Globus pallidus (tissue), 1 donor: ENCODE results near the gene COPE.
"Not testable (repeated sequence)": the region's sequence is repeated elsewhere in the genome, so short reads cannot be mapped to it uniquely, and the experiment has no call there.

Source experiments
- DNase-seq: peaks from one replicate; pipeline ENCODE4 v3.0.0-alpha.2; 2015; ENCODE audit warnings: low spot score

Gene COPE

DNA sequence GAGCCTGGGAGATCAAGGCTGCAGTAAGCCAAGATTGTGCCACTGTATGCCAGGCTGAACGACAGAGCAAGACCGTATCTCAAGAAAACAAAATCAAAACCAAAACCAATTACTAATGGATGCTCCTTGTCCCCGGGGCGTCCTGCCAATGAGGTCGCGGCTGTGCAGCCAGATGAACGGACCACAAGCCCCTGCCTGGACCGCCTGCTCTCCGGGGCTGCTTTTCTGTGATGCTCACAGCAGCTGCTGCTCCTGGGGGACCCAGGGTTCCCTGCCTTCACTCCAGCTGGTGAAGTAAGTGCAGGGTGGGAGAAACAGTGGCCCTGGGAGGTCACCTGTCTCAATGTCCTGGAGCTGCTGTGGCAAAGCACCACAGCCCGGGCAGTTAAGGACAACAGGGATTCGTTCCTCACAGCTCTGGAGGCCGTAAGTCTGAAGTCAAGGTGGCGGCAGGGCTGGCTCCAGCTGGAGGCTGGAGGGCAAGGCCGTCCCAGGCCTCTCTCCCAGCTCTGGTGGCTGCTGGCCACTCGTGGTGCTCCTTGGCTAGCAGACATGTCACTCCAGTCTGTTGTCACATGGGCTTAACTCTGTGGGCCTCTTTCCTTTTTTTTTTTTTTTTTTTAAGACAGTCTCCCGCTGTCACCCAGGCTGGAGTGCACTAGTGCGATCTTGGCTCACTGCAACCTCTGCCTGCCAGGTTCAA is 10.1 kb downstream of the COPE start:
- DNase-seq: peak; percentile 54

DNA sequence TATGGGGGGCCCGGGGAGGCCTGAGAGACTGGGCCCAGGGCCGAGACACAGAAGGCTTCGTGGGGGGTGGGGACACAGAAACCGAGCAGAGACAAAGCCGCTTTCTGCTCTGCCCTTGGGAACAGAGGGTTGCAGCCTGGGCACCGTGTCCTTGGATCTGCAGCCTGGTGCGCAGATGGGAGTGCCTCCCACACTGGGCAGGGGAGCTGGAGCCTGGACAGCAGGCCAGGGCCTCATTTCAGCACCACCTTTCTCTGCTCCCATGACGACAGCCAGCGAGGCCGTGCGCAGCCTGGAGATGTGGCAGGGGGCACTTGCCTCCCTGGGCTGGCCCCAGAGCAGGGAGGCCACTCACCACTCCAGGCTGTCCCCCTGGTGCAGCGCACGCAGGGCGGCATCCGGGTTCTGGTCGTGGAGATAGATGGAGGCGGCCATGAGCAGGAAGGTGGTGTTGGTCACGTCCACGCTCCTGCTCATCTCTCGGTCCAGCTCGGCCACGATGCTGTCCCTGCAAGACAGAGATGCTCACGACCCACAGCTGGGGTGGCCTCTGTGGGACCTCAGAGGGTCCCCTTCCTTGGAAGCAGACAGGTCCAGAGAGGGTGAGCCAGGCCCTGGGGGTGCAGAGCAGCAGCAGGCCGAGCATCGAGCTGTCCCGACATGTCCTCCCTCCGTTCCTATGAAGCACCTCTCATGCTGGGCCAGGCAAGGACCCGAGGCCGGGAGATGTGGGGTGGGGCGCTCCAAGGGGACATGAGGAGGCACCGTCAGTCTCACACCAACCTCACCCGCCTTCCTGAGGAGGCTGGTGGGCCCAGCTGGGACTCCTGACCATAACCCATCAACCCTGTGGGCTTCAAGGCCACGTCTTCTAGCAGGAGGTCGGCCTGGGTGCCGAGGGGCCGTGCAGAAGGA is 12.3 kb downstream of the COPE start:
- peak; percentile 92 for DNase-seq

DNA sequence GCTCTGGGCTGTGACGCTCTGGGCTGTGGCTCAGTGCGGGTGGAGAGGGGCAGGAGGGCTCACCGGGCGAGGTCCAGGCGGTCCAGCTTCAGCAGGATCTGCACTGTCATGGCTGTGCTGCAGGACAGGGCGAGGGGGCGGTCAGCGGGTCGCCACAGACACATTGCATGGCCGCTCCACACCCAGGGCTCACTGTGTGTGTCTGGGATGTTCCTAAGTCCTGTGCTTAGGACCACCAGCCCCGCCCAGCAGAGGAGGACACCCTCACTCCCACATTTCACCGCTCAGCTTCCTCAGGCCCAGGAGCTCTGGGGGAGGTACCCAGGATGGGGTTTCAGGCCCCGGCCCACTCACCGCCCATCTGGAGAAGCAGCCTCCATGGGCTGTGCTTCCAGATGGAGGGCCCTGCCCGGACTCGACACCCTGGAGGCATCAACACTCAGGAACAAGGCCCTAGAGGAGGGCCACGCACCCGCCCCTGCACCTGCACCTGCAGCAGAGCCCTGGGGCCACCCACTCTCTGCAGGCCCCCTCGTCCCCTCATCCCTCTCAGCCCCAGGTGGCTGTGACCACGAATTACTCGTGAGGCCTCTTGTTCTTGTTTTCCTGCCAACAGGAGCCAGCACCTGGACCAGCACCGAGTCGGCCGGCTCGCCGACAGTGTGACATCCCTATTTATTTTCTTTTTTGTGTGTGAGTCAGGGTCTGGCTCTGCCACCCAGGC is 13.5 kb downstream of the COPE start:
- no peak for DNase-seq

DNA sequence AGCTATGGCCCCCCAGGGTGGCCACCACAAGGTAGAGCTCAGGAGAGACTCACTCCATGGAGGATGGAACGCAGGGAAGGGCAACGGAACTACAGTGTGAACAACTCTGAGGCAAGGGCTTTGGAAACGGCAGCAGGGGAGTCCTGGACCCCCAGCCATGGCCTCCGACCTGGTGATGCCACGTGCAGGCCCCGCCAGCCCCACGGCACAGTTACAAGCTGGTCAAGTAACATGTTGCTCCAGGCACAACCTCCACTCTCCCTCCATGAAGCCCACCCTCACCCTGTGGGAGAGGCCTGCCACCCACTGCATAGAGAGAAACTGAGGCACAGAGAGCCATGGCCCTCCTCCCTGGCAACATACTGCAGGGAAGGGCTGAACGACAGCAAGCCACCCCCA is 14.1 kb downstream of the COPE start:
- DNase-seq: no peak

- DNase-seq: peak; percentile 79
Observed at GRCh38 chr19:18904334-18905057, 14.7 kb downstream of the COPE start.

DNA sequence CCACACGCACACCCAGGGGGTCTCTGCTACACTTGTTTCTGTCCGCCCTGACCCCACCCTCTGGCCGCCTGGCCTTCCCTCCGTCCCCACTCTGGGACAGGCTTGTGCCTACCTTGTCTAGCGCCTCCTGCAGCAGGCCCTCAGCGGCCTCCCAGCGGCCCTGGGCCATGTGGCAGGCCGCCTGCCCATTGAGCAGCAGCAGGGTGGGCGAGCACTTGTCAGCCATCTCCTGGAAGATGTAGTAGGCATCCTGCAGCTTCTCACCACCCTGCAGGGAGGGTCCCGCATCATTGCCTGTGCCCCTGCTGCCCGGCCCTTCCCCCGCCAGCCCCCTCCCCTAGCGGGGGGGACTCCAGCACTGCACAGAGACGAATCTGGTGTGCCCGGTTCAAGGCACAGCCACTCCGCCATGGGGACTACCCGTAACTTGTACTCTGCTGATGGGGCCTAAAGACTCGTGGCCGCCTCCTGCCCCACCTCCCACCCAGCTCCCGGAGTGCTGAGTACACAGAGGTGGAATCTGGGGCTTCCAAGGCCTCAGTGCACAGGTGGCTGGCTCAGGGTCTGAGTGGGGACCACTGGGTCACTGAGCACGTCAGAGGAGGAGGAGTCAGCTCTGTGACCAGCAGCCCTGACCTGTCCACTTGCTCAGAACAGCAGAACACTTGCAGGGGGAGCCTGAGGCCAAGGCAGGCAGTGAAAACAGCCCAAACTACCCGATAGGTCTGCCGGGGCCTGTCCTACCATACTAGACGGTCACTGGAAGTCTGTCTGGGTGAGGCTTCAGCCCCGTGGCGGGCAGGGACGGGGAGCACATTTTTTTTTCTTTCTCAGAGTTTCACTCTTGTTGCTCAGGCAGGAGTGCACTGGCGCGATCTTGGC is 15.8 kb downstream of the COPE start:
- no peak for DNase-seq

- DNase-seq: not testable (repeated sequence)
Observed at GRCh38 chr19:18902519-18902918, 16.7 kb downstream of the COPE start.

DNA sequence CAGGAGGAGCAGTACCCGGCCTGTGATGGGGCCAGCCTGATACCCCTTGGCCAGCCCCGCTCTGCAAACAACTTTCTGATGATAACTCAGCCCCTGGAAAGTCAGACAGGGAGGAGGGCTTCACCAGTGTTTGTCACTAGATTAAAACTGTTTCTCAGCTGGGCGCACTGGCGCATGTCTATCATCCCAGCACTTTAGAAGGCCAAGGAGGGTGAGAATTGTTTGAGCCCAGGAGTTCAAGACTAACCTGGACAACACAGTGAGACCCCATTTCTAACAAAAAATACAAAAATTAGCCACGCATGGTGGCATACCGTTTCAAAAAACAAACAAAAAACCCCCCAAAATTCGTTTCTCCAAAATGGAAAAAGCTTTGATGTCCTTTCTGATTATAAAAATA is 17.7 kb downstream of the COPE start:
- DNase-seq: no peak

- DNase-seq: no peak
Observed at GRCh38 chr19:18900700-18901481, 18.3 kb downstream of the COPE start.

- no peak for DNase-seq
Observed at GRCh38 chr19:18899624-18900560, 19.3 kb downstream of the COPE start.

- no peak for DNase-seq
Observed at GRCh38 chr19:18898607-18899408, 20.4 kb downstream of the COPE start.

GRCh38 chr19:18898081-18898606 is 21.0 kb downstream of the COPE start:
- no peak for DNase-seq

DNA sequence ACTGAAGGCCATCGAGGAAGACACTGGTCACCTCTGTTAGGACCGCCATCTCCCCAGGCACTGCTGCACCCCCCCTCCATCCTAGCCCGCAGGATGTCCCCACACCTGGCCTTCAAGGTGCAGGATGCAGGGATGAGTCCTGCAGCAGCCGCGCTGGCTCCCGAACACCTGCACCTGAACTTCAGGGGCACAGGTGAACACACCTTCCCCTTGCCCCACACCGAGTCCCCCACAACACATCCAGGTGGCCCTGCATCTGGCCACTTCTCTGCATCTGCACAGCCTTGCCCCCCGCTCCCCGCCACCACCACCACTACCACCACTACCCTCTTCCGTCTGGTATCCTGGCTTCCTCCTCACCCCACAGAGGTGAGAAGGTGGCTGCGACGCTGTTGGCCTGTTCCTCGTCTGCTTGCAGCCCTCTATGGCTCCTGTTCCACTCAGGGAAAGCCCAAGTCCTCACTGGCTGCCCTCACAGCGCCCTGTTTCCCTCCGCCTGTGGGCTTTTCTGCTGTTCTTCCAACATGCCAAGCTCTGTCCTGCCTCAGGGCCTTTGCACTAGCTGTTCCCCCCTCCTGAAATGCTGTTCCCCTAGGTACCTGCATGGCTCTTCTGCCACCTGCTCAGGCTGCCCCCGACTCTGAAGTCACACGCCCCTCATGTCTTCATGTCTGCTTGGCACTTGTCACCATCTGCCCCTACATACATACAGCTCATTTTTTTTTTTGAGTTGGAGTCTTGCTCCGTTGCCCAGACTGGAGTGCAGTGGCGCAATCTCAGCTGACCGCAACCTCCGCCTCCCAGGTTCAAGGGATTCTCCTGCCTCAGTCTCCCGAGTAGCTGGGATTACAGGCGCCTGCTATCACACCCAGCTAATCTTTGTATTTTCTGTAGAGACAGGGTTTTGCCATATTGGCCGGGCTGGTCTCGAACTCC is 21.8 kb downstream of the COPE start:
- no peak for DNase-seq

DNA sequence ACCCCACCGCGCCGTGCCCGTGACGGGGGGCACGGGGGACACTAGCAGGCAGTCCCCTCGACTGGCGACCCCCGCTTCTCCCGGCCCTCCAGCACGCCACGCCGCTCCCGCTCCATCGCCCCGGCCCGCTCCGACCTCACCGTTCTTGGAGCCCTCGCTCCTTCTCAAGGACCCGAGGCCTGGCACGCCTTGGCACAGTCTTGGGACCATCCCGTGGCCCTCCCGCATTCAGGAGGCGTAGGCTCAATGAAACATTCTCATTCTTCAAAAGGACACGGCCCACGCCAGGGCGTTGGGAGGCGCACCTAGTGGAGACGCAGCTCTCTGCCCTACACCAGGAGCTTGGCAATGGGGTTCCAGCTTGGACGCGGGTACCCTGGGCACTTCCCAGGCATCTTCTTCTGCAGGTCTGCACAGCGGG is 22.8 kb downstream of the COPE start:
- DNase-seq: peak; percentile 56

DNA sequence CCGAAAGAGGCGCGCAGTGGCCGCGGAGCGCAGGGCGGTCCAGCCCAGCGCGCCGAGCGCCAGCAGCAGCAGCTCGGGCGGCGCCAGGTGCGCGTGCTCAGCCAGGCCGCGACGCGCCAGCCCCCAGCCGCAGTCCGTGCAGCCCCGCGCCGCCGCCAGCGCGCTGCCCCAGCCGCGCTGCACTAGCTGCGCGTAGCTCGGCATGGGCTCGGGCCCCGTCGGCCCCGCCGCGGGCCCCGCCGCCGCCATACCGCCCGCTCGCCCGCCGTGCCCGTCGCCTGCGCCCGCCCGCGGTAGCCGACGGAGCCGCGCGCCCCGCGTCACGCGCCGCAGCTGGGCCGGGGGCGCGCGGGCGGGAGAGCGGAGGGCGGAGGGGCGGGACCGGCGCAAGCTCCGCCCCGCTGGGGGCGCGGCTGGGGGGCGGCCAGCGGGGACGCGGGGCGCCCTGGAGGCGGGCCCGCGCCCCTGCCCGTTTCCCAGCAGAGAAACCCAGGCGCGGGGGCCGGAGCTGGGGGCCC is 23.3 kb downstream of the COPE start, which contains the start of gene CERS1:
CERS1 (minus strand) TSS at position 335 of the 518 bp plus-strand sequence; CDS start at position 249, 86 bp downstream.
- DNase-seq: peak; percentile 66
